Measurements from ENCODE around the gene ATP6V1F. TPM values are rescaled to one million over a fixed set of nuclear protein-coding genes. Genes with fewer than 3 reads are reported as not detected.

Gene ATP6V1F
- total RNA-seq, 1 experiment from 2014 or later, result 115 TPM

DNA sequence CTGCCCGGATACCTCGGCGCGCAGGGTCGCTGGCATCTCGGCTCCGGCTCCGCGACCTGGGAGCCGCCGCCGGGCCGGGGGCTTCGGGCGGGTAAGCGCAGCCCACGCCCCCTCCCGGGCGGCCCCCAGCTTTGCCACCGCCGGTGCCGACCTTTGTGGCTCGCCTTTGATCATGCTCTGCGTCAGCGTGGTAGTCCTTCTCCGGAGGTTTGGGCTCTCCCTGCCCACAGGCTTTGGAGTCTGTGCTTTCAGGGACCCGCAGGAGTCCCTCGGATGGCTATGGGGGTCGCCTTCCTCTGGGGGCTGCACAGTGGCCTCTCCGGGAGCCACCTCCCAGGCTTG lies 7.3 kb downstream of the ATP6V1F start:
- Histone ChIP-seq H3K79me1 (ENCODE audit: insufficient read depth, low read depth, low read length, poor library complexity, severe bottlenecking) (no peaks in the 10 kb centered on the region), H3K23me2 (ENCODE audit: insufficient read length, low read depth, low read length, poor library complexity, severe bottlenecking) (peaks cover 12% of the 10 kb centered on the region), H2BK15ac (ENCODE audit: low read depth, low read length) (no peak overlapping the region), H3K23ac (ENCODE audit: insufficient read length, low read depth, low read length) (no peak overlapping the region), H3K4me1 (ENCODE audit: insufficient read depth, low read length) (no peaks in the 10 kb centered on the region), H3K27me3 (ENCODE audit: insufficient read depth, low read length) (peaks cover 11% of the 10 kb centered on the region; the same call in 1 of the 2 replicates), H2BK5ac (ENCODE audit: insufficient read length, low read length) (no peak overlapping the region), H4K91ac (ENCODE audit: insufficient read length, low read depth, low read length) (no peak overlapping the region), H3T11ph (ENCODE audit: low read length) (no peak overlapping the region), H3K4ac (ENCODE audit: low read depth, low read length) (no peak overlapping the region), H4K8ac (replicated peaks; ENCODE audit: insufficient read length, low read depth, low read length) (no peak overlapping the region), H2BK20ac (ENCODE audit: low read depth, low read length, poor library complexity, severe bottlenecking) (no peak overlapping the region), H2AFZ (ENCODE audit: low read length) (no peak overlapping the region), H3K18ac (ENCODE audit: insufficient read length, low read depth, low read length) (no peak overlapping the region), H4K5ac (ENCODE audit: insufficient read length, low read depth, low read length) (no peak overlapping the region), H2BK12ac (ENCODE audit: insufficient read length, low read depth, low read length) (no peak overlapping the region), H4K20me1 (ENCODE audit: control insufficient read depth, insufficient read depth, insufficient read length) (no peaks in the 10 kb centered on the region), H3K27ac (ENCODE audit: insufficient read length, low read depth, low read length) (no peak overlapping the region), H3K9me3 (ENCODE audit: control insufficient read depth, low read depth, low read length) (no peaks in the 10 kb centered on the region), H3K14ac (ENCODE audit: insufficient read depth, low read length) (no peak overlapping the region), H3K79me2 (ENCODE audit: insufficient read depth, low read length) (no peaks in the 10 kb centered on the region), H3K4me2 (ENCODE audit: insufficient read depth, insufficient read length, low read length) (peak overlapping the region; percentile 39), H3K9ac (ENCODE audit: extremely low read depth, insufficient read length, low read length) (no peak overlapping the region), H2BK120ac (ENCODE audit: low read depth, low read length, poor library complexity, severe bottlenecking) (no peak overlapping the region), H2AK5ac (ENCODE audit: insufficient read length, low read length) (no peak overlapping the region), H3K56ac (ENCODE audit: insufficient read length, low read depth, low read length) (no peak overlapping the region)
- Mint-ChIP-seq H3K9me3 (no peaks in the 10 kb centered on the region; a peak in 1 of 5 replicates), H3K27me3 (ENCODE audit: low read depth) (peaks cover 52% of the 10 kb centered on the region), H3K4me1 (peaks cover 27 to 28% of the 10 kb centered on the region in 2 experiments), H3K4me3 (peak overlapping the region; percentile 56 to 80), H3K36me3 (ENCODE audit: insufficient read depth in 1 of 3, low read depth in 3 of 3) (peaks cover 10 to 18% (median 12%) of the 10 kb centered on the region in 3 experiments), H3K27ac (no peak overlapping the region)
- peak; percentile 45 for DNase-seq
- WGBS (ENCODE audit: extremely low coverage, insufficient read length, low lambda C conversion rate), result no CpG with 5 or more reads among the region's 30 CpGs
- TF ChIP-seq, protein P1, sequence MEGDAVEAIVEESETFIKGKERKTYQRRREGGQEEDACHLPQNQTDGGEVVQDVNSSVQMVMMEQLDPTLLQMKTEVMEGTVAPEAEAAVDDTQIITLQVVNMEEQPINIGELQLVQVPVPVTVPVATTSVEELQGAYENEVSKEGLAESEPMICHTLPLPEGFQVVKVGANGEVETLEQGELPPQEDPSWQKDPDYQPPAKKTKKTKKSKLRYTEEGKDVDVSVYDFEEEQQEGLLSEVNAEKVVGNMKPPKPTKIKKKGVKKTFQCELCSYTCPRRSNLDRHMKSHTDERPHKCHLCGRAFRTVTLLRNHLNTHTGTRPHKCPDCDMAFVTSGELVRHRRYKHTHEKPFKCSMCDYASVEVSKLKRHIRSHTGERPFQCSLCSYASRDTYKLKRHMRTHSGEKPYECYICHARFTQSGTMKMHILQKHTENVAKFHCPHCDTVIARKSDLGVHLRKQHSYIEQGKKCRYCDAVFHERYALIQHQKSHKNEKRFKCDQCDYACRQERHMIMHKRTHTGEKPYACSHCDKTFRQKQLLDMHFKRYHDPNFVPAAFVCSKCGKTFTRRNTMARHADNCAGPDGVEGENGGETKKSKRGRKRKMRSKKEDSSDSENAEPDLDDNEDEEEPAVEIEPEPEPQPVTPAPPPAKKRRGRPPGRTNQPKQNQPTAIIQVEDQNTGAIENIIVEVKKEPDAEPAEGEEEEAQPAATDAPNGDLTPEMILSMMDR (conservative IDR thresholded peaks at IDR 0.05), result no peak

Data from H9 (cell line).